ENCODE data around the gene AXIN1. TPM values are rescaled to one million over a fixed set of nuclear protein-coding genes. Genes with fewer than 3 reads are reported as not detected.
A peak's percentile ranks its signal among the peaks of the same experiment; 100 is the strongest.

AXIN1 gene
- total RNA-seq, 4 donors from 2014 or later: 17.5 to 29.7 (median 26.4) TPM

GRCh38 chr16:279531-279930, 73.0 kb downstream of the AXIN1 start:
- DNase-seq: no peak
- WGBS, 2 donors: 62 to 67% methylated on average over 5 of the region's 7 CpGs
- no peak overlapping the region for H3K4me3 ChIP-seq (replicated peaks in 1 of 3)
- H3K36me3 ChIP-seq: no peaks in the 10 kb centered on the region
- no peak overlapping the region for H3K27ac ChIP-seq
- intact Hi-C loops (cut with DNase I): no loop called here
- TF ChIP-seq POLR2A (IDR thresholded peaks at IDR 0.05): no peak
- TF ChIP-seq, protein P1, sequence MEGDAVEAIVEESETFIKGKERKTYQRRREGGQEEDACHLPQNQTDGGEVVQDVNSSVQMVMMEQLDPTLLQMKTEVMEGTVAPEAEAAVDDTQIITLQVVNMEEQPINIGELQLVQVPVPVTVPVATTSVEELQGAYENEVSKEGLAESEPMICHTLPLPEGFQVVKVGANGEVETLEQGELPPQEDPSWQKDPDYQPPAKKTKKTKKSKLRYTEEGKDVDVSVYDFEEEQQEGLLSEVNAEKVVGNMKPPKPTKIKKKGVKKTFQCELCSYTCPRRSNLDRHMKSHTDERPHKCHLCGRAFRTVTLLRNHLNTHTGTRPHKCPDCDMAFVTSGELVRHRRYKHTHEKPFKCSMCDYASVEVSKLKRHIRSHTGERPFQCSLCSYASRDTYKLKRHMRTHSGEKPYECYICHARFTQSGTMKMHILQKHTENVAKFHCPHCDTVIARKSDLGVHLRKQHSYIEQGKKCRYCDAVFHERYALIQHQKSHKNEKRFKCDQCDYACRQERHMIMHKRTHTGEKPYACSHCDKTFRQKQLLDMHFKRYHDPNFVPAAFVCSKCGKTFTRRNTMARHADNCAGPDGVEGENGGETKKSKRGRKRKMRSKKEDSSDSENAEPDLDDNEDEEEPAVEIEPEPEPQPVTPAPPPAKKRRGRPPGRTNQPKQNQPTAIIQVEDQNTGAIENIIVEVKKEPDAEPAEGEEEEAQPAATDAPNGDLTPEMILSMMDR (IDR thresholded peaks at IDR 0.05): no peak
- peaks cover 7% of the 10 kb centered on the region for H3K27me3 ChIP-seq
- peaks cover 12 to 13% of the 10 kb centered on the region in 2 donors for H3K4me1 ChIP-seq
- H3K9me3 ChIP-seq: no peaks in the 10 kb centered on the region

DNA sequence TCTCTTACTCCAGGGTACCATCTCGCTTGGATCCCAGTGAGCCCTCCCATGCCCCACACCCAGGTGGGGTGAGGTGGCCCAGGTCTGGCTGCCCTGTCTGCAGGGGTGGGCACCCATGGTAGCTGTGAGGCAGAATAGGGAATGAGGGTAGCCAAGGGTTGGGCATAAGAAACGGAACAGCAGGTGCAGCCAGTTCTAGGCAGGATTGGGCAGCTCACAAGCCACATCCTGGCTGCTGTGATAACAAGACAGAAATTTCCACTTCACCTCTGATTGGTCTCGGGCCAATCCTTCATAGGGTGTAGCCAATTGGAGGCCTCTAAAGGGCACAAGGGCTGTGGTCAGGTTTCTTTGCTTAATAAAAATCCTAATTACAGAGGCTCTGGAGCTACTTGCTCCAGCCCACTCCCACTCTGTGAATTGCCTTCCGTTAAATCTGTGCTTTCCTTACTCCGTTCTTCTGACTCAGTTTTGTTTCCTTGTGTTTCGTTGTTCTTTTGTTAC, 73.6 kb downstream of the AXIN1 start:
- intact Hi-C loops (cut with DNase I): no loop called here
- no peaks in the 10 kb centered on the region for H3K9me3 ChIP-seq
- H3K27ac ChIP-seq: no peak overlapping the region
- WGBS, 2 donors: 46 to 52% methylated on average over 6 of the region's 6 CpGs
- peaks cover 12 to 13% of the 10 kb centered on the region in 2 donors for H3K4me1 ChIP-seq
- TF ChIP-seq POLR2A (IDR thresholded peaks at IDR 0.05): no peak
- TF ChIP-seq, protein P1 (IDR thresholded peaks at IDR 0.05): no peak
- H3K4me3 ChIP-seq (replicated peaks in 1 of 3): no peak overlapping the region
- peaks cover 7% of the 10 kb centered on the region for H3K27me3 ChIP-seq
- no peaks in the 10 kb centered on the region for H3K36me3 ChIP-seq
- peak; percentile 69 to 75 for DNase-seq

DNA sequence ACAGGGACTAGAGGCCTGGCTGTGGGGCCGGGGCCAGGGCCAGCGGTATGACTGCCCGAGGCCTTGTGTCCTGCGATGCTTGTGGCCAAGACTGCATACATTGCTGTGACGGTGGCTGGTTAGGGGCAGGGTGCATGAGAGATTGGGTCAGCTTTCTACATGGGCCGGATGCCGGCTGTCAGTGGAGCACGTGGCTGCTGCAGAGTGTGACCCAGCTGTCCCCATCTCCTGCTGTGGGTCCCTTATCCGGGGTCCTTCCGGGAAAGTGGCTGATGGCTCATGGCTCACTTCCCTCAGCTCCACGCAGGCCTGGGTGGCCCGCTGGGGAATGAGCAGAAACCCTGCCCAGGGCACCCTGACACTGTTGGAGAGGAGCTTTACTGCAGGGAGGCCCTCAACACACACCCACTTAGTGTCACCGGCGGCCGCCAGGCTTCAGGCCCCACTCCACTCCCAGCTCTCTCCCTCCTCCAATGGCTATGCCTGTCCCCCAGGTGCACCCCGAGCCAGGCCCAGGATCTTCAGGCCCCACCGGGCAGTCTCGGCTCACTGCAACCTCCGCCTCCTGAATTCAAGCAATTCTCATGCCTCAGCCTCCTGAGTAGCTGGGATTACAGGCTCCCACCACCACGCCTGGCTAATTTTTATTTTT, 76.0 kb downstream of the AXIN1 start:
- Histone ChIP-seq H3K9me3 (no peaks in the 10 kb centered on the region), H3K27ac (no peak overlapping the region), H3K4me3 (replicated peaks in 1 of 3) (no peak overlapping the region), H3K27me3 (peaks cover 7% of the 10 kb centered on the region), H3K4me1 (peaks cover 12 to 13% of the 10 kb centered on the region in 2 donors), H3K36me3 (no peaks in the 10 kb centered on the region)
- intact Hi-C loops (cut with DNase I): no loop called here
- no peak for TF ChIP-seq POLR2A (IDR thresholded peaks at IDR 0.05)
- TF ChIP-seq, protein P1 (IDR thresholded peaks at IDR 0.05): no peak
- WGBS, 2 donors: 90 to 92% methylated on average over 17 to 18 of the region's 20 CpGs
- DNase-seq: no peak

DNA sequence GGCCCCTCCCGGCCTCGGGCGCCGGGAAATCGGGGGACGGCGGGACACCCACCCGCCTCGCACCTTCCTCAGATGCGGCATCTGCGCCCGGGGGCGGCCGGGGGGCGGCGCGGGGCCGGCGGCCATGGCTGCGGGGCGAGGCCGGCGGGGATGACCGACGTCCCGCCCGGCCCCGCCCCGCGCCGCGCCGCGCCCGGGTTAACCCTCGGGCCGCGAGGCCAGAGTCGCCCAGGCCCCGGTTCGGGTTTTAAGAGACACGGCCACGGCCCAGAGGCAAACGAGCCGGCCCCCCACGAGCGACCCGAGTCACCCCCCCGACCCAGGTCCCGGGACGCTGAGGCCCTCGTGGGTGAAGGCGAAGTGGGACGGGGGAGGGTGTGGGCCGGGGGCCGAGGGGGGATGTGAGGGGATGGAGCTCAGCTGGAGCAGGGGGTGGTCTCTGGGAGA, 76.7 kb downstream of the AXIN1 start, which contains the start of gene RGS11:
Gene RGS11 (minus strand): TSS at position 159 of the 447 bp plus-strand sequence. CDS start 33 bp downstream, at position 126.
- Histone ChIP-seq H3K4me3 (replicated peaks in 1 of 3) (no peak within 1 kb of the TSS), H3K27me3 (peaks cover 2% of the 10 kb centered on the region), H3K36me3 (no peaks in the 10 kb centered on the region), H3K9me3 (no peaks in the 10 kb centered on the region), H3K4me1 (peaks cover 8 to 11% of the 10 kb centered on the region in 2 donors), H3K27ac (no peak within 1 kb of the TSS)
- 8 to 13% methylated on average over 5 to 9 of the region's 56 CpGs for WGBS, 2 donors
- DNase-seq: no peak
- intact Hi-C loops (cut with DNase I): no loop called here
- no peak for TF ChIP-seq POLR2A (IDR thresholded peaks at IDR 0.05)
- TF ChIP-seq, protein P1 (IDR thresholded peaks at IDR 0.05): no peak

DNA sequence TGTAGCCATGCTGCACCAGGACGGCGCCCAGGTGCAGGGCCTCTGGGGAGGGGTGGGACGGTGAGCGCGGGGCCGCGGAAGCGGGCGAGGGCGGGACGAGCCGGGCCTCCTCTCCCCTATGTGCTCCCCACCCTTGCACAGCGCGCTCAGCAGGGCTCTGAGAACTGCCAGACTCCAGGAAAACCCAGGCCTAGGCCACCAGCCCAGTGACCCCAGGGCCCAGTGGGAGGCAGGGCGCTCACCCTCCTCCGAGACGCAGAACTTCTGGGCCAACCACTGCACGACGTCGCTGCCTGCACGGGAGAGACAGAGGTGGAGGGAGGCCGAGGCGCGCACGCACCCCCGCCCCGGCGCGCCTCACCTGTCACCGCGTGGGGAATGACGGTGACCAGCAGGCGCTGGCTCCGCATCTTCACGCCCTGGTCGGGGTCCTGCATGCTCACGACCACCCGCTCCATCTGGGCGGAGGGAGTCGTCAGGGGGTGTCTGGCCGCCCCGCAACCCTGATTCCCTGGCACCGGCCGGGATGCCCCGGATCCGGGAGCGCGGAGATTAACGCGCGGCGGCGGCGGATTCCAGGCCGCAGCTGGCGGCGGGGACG, 77.4 kb downstream of the AXIN1 start:
- Histone ChIP-seq H3K4me3 (replicated peaks in 1 of 3) (no peak overlapping the region), H3K36me3 (no peaks in the 10 kb centered on the region), H3K27me3 (no peaks in the 10 kb centered on the region), H3K4me1 (peaks cover 5 to 8% of the 10 kb centered on the region in 2 donors), H3K27ac (no peak overlapping the region), H3K9me3 (no peaks in the 10 kb centered on the region)
- intact Hi-C loops (cut with DNase I): no loop called here
- TF ChIP-seq POLR2A (IDR thresholded peaks at IDR 0.05): no peak
- TF ChIP-seq, protein P1 (IDR thresholded peaks at IDR 0.05): no peak
- DNase-seq: no peak
- 0% methylated on average over 15 of the region's 58 CpGs; no CpG with 5 or more reads in 1 of the 2 donors for WGBS, 2 donors

All from thyroid gland (tissue), 4 donors.